SK-N-SH (cell line): ENCODE results near the gene SETBP1. TPM values are rescaled to one million over a fixed set of nuclear protein-coding genes. Genes with fewer than 3 reads are reported as not detected.

Source experiments
- CTCF ChIA-PET: fragments of 300-600, 350-600 bp; formaldehyde crosslinking; extraction: SDS; loops from one replicate; lab custom pipeline; 2021; lab: Yijun Ruan, JAX
- POLR2A ChIA-PET: fragments of 350-600 bp; sonication (Branson Sonifier 250); formaldehyde crosslinking; extraction: SDS; loops from one replicate; lab custom pipeline; 2020; ENCODE audit warnings: antibody characterized with exemption, inconsistent platforms; lab: Yijun Ruan, JAX
- DNase-seq: peaks from one replicate; pipeline ENCODE4 v3.0.0; 2012
- H2AFZ ChIP-seq: fragments of 200-600 bp; sonication (generic); 2 replicates; pipeline ENCODE4 v1.8.1; 2016; ENCODE audit warnings: antibody characterized with exemption, mild to moderate bottlenecking, low read depth
- H3F3A ChIP-seq: fragments of 200-600 bp; sonication (generic); replicated peaks from 2 replicates; pipeline ENCODE3; 2016; ENCODE audit warnings: antibody characterized with exemption, mild to moderate bottlenecking; ENCODE audit not compliant: insufficient read depth
- H3K27ac ChIP-seq, 2 experiments: fragments of 200-500 bp in 1 of 2; fragments of 200-600 bp in 1 of 2; sonication (Bioruptor generic) in 1 of 2; sonication (generic), shearing (Covaris generic) in 1 of 2; 2 replicates each; pipeline versions ENCODE4 v1.5.1 to v1.6.1; 2014 to 2016; ENCODE audit warnings: low read depth in 2 of 2, inconsistent platforms in 1 of 2, low read length in 1 of 2, mild to moderate bottlenecking in 1 of 2, mixed read lengths in 1 of 2
- H3K27me3 ChIP-seq: fragments of 200-600 bp; sonication (generic), shearing (Covaris generic); 2 replicates; pipeline ENCODE4 v1.6.1; 2016; ENCODE audit warnings: mixed run types; ENCODE audit not compliant: insufficient read depth
- H3K36me3 ChIP-seq, 2 experiments: fragments of 200-500 bp in 1 of 2; fragments of 200-600 bp in 1 of 2; sonication (Bioruptor generic) in 1 of 2; sonication (generic) in 1 of 2; replicated peaks in 1 of 2; 2 replicates each; pipeline versions ENCODE3 to v1.5.1; 2014 to 2016; ENCODE audit warnings: low read length in 1 of 2, mild to moderate bottlenecking in 1 of 2; ENCODE audit not compliant: insufficient read depth in 2 of 2, control insufficient read depth in 1 of 2
- H3K4me1 ChIP-seq, 2 experiments: fragments of 200-500 bp in 1 of 2; fragments of 200-600 bp in 1 of 2; sonication (Bioruptor generic) in 1 of 2; sonication (generic), shearing (Covaris generic) in 1 of 2; 2 replicates each; pipeline versions ENCODE4 v1.5.1 to v1.6.1; 2014 to 2016; ENCODE audit warnings: low read depth in 1 of 2, low read length in 1 of 2, mixed run types in 1 of 2; ENCODE audit not compliant: insufficient read depth in 2 of 2, control insufficient read depth in 1 of 2
- H3K4me2 ChIP-seq: fragments of 200-600 bp; sonication (generic), shearing (Covaris generic); 2 replicates; pipeline ENCODE4 v1.6.1; 2017; ENCODE audit warnings: mixed run types
- H3K4me3 ChIP-seq, 2 experiments: fragments of 200-500 bp in 1 of 2; fragments of 200-600 bp in 1 of 2; sonication (Bioruptor generic) in 1 of 2; sonication (generic), shearing (Covaris generic) in 1 of 2; 2 replicates each; pipeline versions ENCODE4 v1.5.1 to v1.8.1; 2014 to 2016; ENCODE audit warnings: low read depth in 2 of 2, inconsistent platforms in 1 of 2, low read length in 1 of 2, mild to moderate bottlenecking in 1 of 2, mixed read lengths in 1 of 2, moderate library complexity in 1 of 2
- H3K79me2 ChIP-seq: fragments of 200-600 bp; sonication (generic); 2 replicates; pipeline ENCODE4 v1.8.1; 2017; ENCODE audit warnings: mild to moderate bottlenecking; ENCODE audit not compliant: insufficient read depth
- H3K9ac ChIP-seq: fragments of 200-600 bp; sonication (generic); 2 replicates; pipeline ENCODE4 v1.6.1; 2017; ENCODE audit warnings: mixed run types
- H3K9me2 ChIP-seq: fragments of 200-600 bp; sonication (generic); 2 replicates; pipeline ENCODE4 v1.6.1; 2017; ENCODE audit warnings: mixed run types
- H3K9me3 ChIP-seq: fragments of 200-600 bp; sonication (generic); 2 replicates; pipeline ENCODE4 v1.6.1; 2017; ENCODE audit warnings: mixed run types, mild to moderate bottlenecking, moderate library complexity
- H4K20me1 ChIP-seq: fragments of 200-600 bp; sonication (generic); 2 replicates; pipeline ENCODE4 v1.6.1; 2017; ENCODE audit warnings: mild to moderate bottlenecking, mixed run types; ENCODE audit not compliant: insufficient read depth
- CHD2 ChIP-seq: fragments of 150-350 bp; IDR thresholded peaks from 2 replicates; pipeline ENCODE4 v1.6.1; 2018; ENCODE audit warnings: low read length; ENCODE audit not compliant: partially characterized antibody
- EP300 ChIP-seq, 2 experiments: IDR thresholded peaks; 2 replicates each; pipeline versions ENCODE4 v1.4.0 to v1.6.1; 2012; ENCODE audit warnings: borderline replicate concordance in 1 of 2, low read depth in 1 of 2, low read length in 1 of 2
- FOSL2 ChIP-seq: IDR thresholded peaks from 2 replicates; pipeline ENCODE4 v1.4.0; 2012; ENCODE audit warnings: low read depth, mild to moderate bottlenecking, moderate library complexity, borderline replicate concordance
- FOXM1 ChIP-seq: IDR thresholded peaks from 2 replicates; pipeline ENCODE4 v1.4.0; 2012; ENCODE audit warnings: low read depth, mild to moderate bottlenecking
- NFIC ChIP-seq: IDR thresholded peaks from 2 replicates; pipeline ENCODE4 v1.4.0; 2012; ENCODE audit warnings: borderline replicate concordance
- RCOR1 ChIP-seq: fragments of 150-350 bp; IDR thresholded peaks from 2 replicates; pipeline ENCODE4 v1.6.1; 2017; ENCODE audit warnings: antibody characterized with exemption, low read length
- RFX5 ChIP-seq: IDR thresholded peaks from 2 replicates; pipeline ENCODE4 v1.6.1; 2012; ENCODE audit warnings: mild to moderate bottlenecking, improper control_type of control experiment, low read length
- YY1 ChIP-seq: IDR thresholded peaks from 2 replicates; pipeline ENCODE4 v1.4.0; 2012; ENCODE audit warnings: low read depth, mild to moderate bottlenecking
- WGBS: methylation state at CpG from one replicate; pipeline ENCODE4 v1.1.6; 2017; ENCODE audit warnings: low lambda C conversion rate; 5-methylcytosine and 5-hydroxymethylcytosine counted together
- polyA plus RNA-seq, 3 experiments: library from polyadenylated mRNA; depleted of rRNA; stranded (reverse); fragments of >200 nt; gene quantifications; 2 replicates each; pipeline ENCODE4 v1.2.3, GENCODE V29; 2012
- TF ChIP-seq, protein P1 (sequence below): IDR thresholded peaks from 2 replicates; pipeline ENCODE4 v1.6.1; 2012; ENCODE audit warnings: mild to moderate bottlenecking, low read depth, low read length, moderate library complexity
- TF ChIP-seq, protein P2 (sequence below): fragments of 200-600 bp; sonication (generic); IDR thresholded peaks from 2 replicates; pipeline ENCODE4 v1.6.1; 2017; ENCODE audit warnings: antibody characterized with exemption, mild to moderate bottlenecking, moderate library complexity
- TF ChIP-seq, protein P3 (sequence below): fragments of 150-350 bp; IDR thresholded peaks from 2 replicates; pipeline ENCODE4 v1.6.1; 2016; ENCODE audit warnings: mild to moderate bottlenecking, low read depth, low read length
- TF ChIP-seq, protein P4 (sequence below): IDR thresholded peaks from 2 replicates; pipeline ENCODE4 v1.4.0; 2012; ENCODE audit warnings: low read depth, borderline replicate concordance

Gene SETBP1
- polyA plus RNA-seq, 1 of the 3 experiments (the other 2 are of a cell fraction), result 3.0 TPM

DNA sequence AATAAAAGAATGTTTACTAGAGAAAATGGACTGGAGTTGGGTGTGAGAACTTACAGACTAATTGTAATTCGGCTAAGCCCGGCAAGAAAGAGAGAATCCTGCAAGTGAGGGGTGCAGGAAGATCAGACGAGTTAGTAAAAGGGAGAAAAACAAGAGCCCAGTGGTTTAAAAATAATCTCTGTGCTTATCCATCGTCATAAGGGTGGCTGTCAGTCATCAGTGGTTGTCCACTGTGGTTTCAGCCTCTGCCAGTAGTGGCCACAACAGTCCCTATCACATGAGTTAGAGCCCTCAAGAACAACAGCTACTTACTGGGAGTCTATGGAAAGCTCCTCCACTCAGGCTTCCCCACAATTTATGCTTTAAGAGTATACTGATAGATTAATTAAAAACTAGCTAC, 239.8 kb downstream of the SETBP1 start (continued):
- TF ChIP-seq, protein P1, sequence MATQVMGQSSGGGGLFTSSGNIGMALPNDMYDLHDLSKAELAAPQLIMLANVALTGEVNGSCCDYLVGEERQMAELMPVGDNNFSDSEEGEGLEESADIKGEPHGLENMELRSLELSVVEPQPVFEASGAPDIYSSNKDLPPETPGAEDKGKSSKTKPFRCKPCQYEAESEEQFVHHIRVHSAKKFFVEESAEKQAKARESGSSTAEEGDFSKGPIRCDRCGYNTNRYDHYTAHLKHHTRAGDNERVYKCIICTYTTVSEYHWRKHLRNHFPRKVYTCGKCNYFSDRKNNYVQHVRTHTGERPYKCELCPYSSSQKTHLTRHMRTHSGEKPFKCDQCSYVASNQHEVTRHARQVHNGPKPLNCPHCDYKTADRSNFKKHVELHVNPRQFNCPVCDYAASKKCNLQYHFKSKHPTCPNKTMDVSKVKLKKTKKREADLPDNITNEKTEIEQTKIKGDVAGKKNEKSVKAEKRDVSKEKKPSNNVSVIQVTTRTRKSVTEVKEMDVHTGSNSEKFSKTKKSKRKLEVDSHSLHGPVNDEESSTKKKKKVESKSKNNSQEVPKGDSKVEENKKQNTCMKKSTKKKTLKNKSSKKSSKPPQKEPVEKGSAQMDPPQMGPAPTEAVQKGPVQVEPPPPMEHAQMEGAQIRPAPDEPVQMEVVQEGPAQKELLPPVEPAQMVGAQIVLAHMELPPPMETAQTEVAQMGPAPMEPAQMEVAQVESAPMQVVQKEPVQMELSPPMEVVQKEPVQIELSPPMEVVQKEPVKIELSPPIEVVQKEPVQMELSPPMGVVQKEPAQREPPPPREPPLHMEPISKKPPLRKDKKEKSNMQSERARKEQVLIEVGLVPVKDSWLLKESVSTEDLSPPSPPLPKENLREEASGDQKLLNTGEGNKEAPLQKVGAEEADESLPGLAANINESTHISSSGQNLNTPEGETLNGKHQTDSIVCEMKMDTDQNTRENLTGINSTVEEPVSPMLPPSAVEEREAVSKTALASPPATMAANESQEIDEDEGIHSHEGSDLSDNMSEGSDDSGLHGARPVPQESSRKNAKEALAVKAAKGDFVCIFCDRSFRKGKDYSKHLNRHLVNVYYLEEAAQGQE, result no peak
- TF ChIP-seq FOXM1 (no peak), EP300 (IDR thresholded peaks at IDR 0.05; ENCODE audit: borderline replicate concordance in 1 of 2, low read depth in 1 of 2, low read length in 1 of 2) (no peak), FOSL2 (no peak), RFX5 (no peak)
- TF ChIP-seq, protein P2, sequence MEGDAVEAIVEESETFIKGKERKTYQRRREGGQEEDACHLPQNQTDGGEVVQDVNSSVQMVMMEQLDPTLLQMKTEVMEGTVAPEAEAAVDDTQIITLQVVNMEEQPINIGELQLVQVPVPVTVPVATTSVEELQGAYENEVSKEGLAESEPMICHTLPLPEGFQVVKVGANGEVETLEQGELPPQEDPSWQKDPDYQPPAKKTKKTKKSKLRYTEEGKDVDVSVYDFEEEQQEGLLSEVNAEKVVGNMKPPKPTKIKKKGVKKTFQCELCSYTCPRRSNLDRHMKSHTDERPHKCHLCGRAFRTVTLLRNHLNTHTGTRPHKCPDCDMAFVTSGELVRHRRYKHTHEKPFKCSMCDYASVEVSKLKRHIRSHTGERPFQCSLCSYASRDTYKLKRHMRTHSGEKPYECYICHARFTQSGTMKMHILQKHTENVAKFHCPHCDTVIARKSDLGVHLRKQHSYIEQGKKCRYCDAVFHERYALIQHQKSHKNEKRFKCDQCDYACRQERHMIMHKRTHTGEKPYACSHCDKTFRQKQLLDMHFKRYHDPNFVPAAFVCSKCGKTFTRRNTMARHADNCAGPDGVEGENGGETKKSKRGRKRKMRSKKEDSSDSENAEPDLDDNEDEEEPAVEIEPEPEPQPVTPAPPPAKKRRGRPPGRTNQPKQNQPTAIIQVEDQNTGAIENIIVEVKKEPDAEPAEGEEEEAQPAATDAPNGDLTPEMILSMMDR, result no peak

DNA sequence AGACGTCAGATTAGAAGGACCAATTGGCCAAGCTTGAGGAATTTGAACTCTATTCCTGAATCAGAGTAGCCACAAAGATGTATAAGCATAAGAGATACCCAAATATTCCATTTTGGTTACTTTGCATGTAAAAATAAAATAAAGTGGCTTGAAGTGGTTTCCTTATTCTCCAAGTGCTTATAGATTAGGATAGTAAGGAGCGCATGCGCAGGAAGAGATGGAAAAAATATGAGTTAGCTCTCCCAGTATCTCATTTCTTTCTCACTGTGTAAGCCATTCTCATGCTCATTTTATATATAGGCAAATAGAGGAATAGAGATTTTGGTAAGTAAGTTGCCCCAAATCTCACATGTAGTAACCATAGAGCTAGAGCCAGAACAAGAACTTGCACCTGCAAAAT, 241.3 kb downstream of the SETBP1 start:
- Histone ChIP-seq H4K20me1 (no peaks in the 10 kb centered on the region), H3K4me3 (no peak overlapping the region), H3F3A (no peaks in the 10 kb centered on the region), H3K4me2 (no peak overlapping the region), H3K9me3 (no peaks in the 10 kb centered on the region), H3K9me2 (no peaks in the 10 kb centered on the region), H3K79me2 (no peaks in the 10 kb centered on the region), H2AFZ (no peak overlapping the region), H3K27me3 (no peaks in the 10 kb centered on the region), H3K27ac (no peak overlapping the region), H3K9ac (no peak overlapping the region), H3K36me3 (no peaks in the 10 kb centered on the region), H3K4me1 (no peaks in the 10 kb centered on the region; a peak in 1 of 4 replicates)
- 96% methylated on average over 3 of the region's 3 CpGs for WGBS
- DNase-seq, result no peak
- CTCF ChIA-PET, result no interaction called here
- POLR2A ChIA-PET, result no interaction called here
- TF ChIP-seq NFIC, result no peak
- TF ChIP-seq, protein P3, sequence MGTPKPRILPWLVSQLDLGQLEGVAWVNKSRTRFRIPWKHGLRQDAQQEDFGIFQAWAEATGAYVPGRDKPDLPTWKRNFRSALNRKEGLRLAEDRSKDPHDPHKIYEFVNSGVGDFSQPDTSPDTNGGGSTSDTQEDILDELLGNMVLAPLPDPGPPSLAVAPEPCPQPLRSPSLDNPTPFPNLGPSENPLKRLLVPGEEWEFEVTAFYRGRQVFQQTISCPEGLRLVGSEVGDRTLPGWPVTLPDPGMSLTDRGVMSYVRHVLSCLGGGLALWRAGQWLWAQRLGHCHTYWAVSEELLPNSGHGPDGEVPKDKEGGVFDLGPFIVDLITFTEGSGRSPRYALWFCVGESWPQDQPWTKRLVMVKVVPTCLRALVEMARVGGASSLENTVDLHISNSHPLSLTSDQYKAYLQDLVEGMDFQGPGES, result no peak
- no peak for TF ChIP-seq CHD2
- TF ChIP-seq, protein P4, sequence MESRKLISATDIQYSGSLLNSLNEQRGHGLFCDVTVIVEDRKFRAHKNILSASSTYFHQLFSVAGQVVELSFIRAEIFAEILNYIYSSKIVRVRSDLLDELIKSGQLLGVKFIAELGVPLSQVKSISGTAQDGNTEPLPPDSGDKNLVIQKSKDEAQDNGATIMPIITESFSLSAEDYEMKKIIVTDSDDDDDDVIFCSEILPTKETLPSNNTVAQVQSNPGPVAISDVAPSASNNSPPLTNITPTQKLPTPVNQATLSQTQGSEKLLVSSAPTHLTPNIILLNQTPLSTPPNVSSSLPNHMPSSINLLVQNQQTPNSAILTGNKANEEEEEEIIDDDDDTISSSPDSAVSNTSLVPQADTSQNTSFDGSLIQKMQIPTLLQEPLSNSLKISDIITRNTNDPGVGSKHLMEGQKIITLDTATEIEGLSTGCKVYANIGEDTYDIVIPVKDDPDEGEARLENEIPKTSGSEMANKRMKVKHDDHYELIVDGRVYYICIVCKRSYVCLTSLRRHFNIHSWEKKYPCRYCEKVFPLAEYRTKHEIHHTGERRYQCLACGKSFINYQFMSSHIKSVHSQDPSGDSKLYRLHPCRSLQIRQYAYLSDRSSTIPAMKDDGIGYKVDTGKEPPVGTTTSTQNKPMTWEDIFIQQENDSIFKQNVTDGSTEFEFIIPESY, result no peak
- TF ChIP-seq YY1, result no peak
- TF ChIP-seq RCOR1, result no peak
- no peak for TF ChIP-seq FOXM1
